Fibroblast of gingiva (primary cell): ENCODE data around the gene LPCAT4.
"Not testable (repeated sequence)": the region's sequence is repeated elsewhere in the genome, so short reads cannot be mapped to it uniquely, and the experiment has no call there.

ENCODE experiments used
- DNase-seq: peaks from one replicate; pipeline ENCODE4 v3.0.0-alpha.2; 2011; ENCODE audit warnings: low read depth

The LPCAT4 gene

GRCh38 chr15:34367101-34368081, at the start of gene LPCAT4:
Gene LPCAT4 (minus strand): TSS chr15:34367196. CDS start chr15:34367100, 96 bp downstream.
- peak; percentile 80 for DNase-seq

GRCh38 chr15:34409511-34409910, 42.5 kb upstream of the LPCAT4 start:
- not testable (repeated sequence) for DNase-seq

- not testable (repeated sequence) for DNase-seq
Measured at GRCh38 chr15:34408973-34409372, 42.0 kb upstream of the LPCAT4 start.

- not testable (repeated sequence) for DNase-seq
Measured at GRCh38 chr15:34403899-34404298, 36.9 kb upstream of the LPCAT4 start.

GRCh38 chr15:34403160-34403598, 36.2 kb upstream of the LPCAT4 start:
- DNase-seq, result not testable (repeated sequence)

- DNase-seq, result not testable (repeated sequence)
Measured at GRCh38 chr15:34397637-34398259, 30.8 kb upstream of the LPCAT4 start.

- DNase-seq, result not testable (repeated sequence)
Measured at GRCh38 chr15:34392981-34393380, 26.0 kb upstream of the LPCAT4 start.

GRCh38 chr15:34389594-34390086, 22.6 kb upstream of the LPCAT4 start:
- DNase-seq, result not testable (repeated sequence)

GRCh38 chr15:34381829-34382521, 15.0 kb upstream of the LPCAT4 start:
- DNase-seq, result not testable (repeated sequence)

GRCh38 chr15:34380491-34380890, 13.5 kb upstream of the LPCAT4 start:
- DNase-seq, result not testable (repeated sequence)

GRCh38 chr15:34376856-34377255, 9.9 kb upstream of the LPCAT4 start:
- DNase-seq, result no peak

- not testable (repeated sequence) for DNase-seq
Measured at GRCh38 chr15:34375541-34375940, 8.5 kb upstream of the LPCAT4 start.

GRCh38 chr15:34374816-34375215, 7.8 kb upstream of the LPCAT4 start:
- no peak for DNase-seq

GRCh38 chr15:34373951-34374350, 7.0 kb upstream of the LPCAT4 start:
- no peak for DNase-seq

- no peak for DNase-seq
Measured at GRCh38 chr15:34370643-34371042, 3.6 kb upstream of the LPCAT4 start.

GRCh38 chr15:34370129-34370528, 3.1 kb upstream of the LPCAT4 start:
- DNase-seq, result no peak

- DNase-seq, result peak; percentile 17
Measured at GRCh38 chr15:34366271-34367065, 528 bp downstream of the LPCAT4 start.

GRCh38 chr15:34365836-34366235, 1.2 kb downstream of the LPCAT4 start:
- no peak for DNase-seq

GRCh38 chr15:34365091-34365825, 1.7 kb downstream of the LPCAT4 start:
- DNase-seq, result no peak

- DNase-seq, result no peak
Measured at GRCh38 chr15:34364041-34364440, 3.0 kb downstream of the LPCAT4 start.
